Daoy (cell line): ENCODE results near the gene ACSL6. TPM values are rescaled to one million over a fixed set of nuclear protein-coding genes. Genes with fewer than 3 reads are reported as not detected.

Source experiments
- DNase-seq: peaks from one replicate; pipeline ENCODE4 v3.0.0-alpha.2; 2015; ENCODE audit warnings: low read depth
- total RNA-seq: library from RNA; depleted of rRNA; stranded (reverse); fragments of >200 nt; shearing (Covaris generic); gene quantifications from 2 replicates; pipeline ENCODE4 v1.2.3, GENCODE V29; 2014; rRNA removed

The ACSL6 gene
- total RNA-seq, result 0.06 and 0.46 TPM in 2 replicates

GRCh38 chr5:132011622-132012343 lies at the start of gene ACSL6:
ACSL6 (minus strand) TSS chr5:132011658; CDS start chr5:132011553, 105 bp downstream.
- DNase-seq, result peak; percentile 26

- peak; percentile 0 for DNase-seq
Measured at GRCh38 chr5:132060501-132061161, 49.2 kb upstream of the ACSL6 start, which contains the start of gene IL3. IL3 (plus strand) TSS chr5:132060655; CDS start chr5:132060707, 52 bp downstream.

GRCh38 chr5:132059696-132060500 lies 48.4 kb upstream of the ACSL6 start:
- peak; percentile 1 for DNase-seq

GRCh38 chr5:132059043-132059695 lies 47.7 kb upstream of the ACSL6 start:
- peak; percentile 1 for DNase-seq

- DNase-seq, result no peak
Measured at GRCh38 chr5:132058646-132059042, 47.2 kb upstream of the ACSL6 start.

GRCh38 chr5:132057498-132058255 lies 46.2 kb upstream of the ACSL6 start:
- DNase-seq, result peak; percentile 0

- peak; percentile 1 for DNase-seq
Measured at GRCh38 chr5:132056610-132057497, 45.4 kb upstream of the ACSL6 start.

GRCh38 chr5:132055808-132056609 lies 44.6 kb upstream of the ACSL6 start:
- peak; percentile 6 for DNase-seq

- DNase-seq, result no peak
Measured at GRCh38 chr5:132055441-132055807, 44.0 kb upstream of the ACSL6 start.

GRCh38 chr5:132054697-132055440 lies 43.4 kb upstream of the ACSL6 start:
- no peak for DNase-seq

GRCh38 chr5:132054031-132054696 lies 42.7 kb upstream of the ACSL6 start:
- no peak for DNase-seq

GRCh38 chr5:132053483-132053882 lies 42.0 kb upstream of the ACSL6 start:
- no peak for DNase-seq

GRCh38 chr5:132052520-132052919 lies 41.1 kb upstream of the ACSL6 start:
- no peak for DNase-seq

GRCh38 chr5:132050661-132051552 lies 39.4 kb upstream of the ACSL6 start:
- no peak for DNase-seq

GRCh38 chr5:132050136-132050535 lies 38.7 kb upstream of the ACSL6 start:
- DNase-seq, result no peak

GRCh38 chr5:132049559-132049958 lies 38.1 kb upstream of the ACSL6 start:
- DNase-seq, result no peak

GRCh38 chr5:132049093-132049492 lies 37.6 kb upstream of the ACSL6 start:
- DNase-seq, result no peak
